Fibroblast of skin of scalp (primary cell): ENCODE data around the gene SRGAP2B.
"Not testable (repeated sequence)": the region's sequence is repeated elsewhere in the genome, so short reads cannot be mapped to it uniquely, and the experiment has no call there.

Experiments used
- DNase-seq: peaks from one replicate; pipeline ENCODE4 v3.0.0-alpha.2; 2013

The SRGAP2B gene

DNA sequence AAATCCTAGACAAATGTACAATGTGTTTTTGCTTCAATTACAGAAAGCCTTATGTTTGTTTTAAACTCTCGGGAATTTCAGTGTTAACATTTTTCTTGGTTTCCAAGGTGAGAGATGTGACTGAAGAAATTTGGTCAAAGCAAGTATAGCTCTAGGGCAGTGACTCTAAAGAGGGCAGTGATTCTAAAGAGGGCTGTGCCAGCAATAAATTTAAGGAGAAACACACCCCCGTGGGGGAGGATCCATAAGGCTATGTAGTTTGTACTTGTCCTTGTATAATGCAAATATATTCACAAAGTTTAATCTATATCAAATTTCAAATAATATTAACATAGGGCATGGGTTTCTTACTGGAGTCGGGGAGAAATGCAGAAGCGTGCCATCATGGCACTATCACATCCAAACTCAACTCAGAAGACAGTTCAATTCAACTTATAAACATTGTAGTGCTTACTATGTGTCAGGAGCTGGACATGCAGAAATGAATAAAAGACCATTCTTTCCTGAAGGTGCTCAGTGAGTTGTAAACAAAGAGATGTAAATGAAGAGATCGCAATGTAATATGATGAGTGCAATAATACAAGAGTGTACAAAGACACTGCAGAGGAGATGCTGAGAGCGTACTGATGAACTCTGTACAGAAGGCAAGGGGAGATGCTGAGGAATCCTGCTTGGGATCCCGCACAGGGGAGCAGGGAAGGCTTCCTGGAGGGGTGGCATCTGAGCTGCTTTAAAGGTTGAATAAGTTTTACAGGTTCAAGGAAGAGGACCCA lies 12.5 kb downstream of the SRGAP2B start:
- not testable (repeated sequence) for DNase-seq

DNA sequence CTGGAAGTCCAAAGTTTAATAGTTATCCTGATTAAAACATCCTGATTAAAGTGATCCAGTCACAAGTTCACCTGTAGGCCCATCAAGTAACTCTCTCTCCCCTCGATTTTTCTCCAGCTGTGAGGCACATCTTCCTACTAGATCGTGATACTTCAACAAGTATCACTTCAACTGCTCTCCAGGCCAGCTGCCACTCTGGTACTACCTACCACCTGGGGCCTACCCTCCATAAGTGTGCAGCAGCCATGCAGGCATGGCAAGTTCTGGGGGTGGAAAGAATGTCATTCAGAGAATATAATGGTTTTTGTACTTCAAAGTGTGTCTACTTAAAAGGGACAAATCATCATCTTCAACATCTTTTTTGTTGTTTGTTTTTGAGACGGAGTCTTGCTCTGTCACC lies 14.9 kb downstream of the SRGAP2B start:
- not testable (repeated sequence) for DNase-seq

DNA sequence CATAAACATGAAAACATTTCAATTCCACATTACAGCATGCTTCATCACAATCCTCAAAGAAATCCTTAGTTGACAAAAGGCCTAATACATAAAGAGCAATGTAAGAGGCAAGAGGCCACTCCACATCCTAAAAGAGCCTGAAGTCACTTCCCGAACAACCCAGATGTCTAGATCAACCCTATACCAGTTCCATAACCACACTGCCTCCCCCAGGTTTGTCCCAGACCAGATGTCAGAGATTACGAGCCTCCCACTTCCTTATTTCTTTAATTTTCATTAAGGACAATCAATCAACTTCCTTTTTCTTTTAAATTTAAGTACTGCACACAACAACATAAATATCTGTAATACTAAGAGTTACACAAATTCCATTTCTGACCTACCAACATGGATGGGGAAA lies 15.4 kb downstream of the SRGAP2B start:
- not testable (repeated sequence) for DNase-seq

DNA sequence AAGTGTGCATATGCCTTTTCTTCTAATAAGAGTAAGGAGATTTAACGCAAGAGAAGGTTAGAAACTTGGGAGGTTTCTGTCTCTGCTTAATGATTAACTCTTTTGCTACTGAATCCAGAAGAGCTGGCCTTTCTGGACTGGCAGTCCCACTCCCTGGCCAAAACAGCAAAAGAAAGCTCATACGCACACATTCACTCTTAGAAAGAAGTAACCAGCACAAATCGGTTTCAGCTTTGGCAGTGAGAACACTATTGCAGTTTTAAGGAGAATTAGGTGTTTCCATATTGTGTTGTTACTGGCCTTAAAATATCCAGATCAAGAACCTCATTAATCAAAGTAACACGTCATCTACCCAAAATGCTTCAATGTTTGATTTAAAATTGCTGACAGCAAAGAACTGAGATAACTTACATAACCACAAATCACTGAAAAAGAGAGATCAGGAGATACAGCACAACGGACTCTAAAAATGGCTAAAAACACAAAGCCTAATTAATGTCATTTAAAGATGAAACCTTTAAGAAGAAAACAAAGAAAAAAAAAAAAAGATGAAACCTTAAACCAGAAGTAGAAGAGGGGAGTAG lies 16.2 kb downstream of the SRGAP2B start:
- not testable (repeated sequence) for DNase-seq

DNA sequence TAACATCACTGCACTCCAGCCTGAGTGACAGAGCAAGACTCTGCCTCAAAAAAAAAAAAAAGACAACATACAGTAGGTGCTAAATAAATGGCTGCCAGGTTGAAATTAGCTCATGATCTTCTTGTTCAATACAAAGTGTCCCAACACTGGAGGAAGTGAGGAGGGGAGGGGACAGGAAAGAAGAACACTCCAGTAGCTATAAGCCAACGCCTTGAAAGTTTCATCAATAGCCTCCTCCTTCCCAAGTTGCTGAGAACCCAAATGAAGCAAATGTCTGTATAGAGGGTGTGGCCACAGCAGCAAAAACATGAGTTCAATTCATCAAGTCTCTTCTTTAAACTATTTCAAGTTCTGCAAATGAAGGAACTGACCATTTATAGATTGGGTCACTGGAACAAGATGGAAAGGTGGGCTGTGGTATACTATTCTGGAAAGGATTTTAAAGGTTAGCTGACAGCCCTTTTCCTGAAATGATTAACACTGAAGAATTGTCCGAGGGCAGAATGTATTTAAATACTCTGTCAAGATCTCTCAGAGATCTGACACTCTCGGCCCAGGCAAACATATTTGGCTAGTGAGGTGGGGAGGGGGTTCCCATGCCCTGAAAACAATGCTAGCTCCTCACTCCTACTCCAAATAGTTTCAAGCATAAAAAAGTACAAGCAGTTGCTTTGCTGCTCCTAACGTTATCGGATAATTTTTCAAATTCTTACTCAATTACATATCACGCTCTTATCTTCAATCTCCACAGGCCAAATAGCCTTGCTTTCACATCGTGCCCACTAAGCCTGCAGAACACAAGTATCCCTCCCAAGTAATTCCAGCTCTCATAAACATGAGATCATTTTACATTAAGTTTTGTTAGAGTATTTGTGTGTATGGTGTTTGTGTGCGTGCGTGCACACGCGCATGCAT lies 17.0 kb downstream of the SRGAP2B start:
- DNase-seq = not testable (repeated sequence)

DNA sequence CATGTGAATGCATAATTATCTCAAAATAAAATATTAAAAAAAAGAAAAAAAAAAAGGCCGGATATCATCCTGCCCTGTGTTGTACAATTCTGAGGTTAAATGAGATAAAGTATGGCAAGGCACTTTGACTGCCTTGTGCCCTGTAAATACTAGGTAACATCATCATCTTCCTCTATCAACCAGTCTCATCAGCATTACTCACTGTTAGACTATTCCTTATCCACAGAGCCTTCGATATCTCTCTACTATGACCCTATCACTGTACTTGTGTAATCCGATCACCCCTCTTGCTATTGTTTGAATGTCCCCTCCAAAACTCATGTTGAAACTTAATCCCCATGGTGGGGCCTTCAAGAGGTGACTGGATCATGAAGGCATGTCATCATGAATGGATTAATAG lies 18.3 kb downstream of the SRGAP2B start:
- not testable (repeated sequence) for DNase-seq

DNA sequence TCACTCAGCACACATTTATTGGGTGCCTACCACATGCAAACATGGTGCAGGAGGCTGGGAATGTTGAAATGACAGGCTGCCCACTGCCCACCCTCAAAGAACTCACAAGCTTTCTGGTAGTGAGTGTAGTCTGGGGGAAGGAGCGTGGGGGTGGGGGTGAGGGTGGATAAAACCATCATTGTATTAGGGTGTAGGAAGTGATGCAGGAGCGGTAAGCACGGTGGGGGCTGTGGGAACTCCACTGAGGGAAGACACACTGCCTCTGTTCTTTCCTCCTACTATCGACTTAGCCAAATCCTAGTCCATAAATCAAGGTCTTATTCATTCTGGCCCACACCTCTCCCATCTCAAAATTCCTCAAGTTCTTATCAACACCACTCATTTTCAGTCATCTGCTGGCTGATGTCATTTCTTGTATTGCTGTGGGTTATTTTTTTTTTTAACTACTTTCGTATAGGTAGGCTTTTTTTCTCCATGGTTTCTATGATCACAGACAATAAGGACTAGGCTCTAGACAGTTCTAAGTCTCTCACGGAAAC lies 21.0 kb downstream of the SRGAP2B start:
- DNase-seq = not testable (repeated sequence)

DNA sequence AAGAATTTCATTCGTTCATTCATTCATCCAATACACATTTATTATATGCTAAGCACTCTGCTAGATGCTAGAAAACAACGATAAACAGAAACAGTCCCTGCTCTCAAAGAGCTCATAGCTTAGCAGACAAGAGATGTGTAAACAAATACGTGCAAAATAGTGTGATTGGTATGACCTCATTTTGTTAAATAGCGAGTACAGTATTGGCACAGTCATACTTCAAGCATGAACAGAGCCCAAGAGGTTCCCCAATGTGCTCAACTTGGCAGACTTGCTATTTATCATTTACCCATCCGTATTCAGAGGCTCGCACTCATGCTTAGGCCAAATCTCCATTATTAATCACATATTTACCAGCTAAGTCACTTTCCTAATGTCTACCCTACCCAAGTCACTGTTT lies 23.6 kb downstream of the SRGAP2B start:
- not testable (repeated sequence) for DNase-seq

DNA sequence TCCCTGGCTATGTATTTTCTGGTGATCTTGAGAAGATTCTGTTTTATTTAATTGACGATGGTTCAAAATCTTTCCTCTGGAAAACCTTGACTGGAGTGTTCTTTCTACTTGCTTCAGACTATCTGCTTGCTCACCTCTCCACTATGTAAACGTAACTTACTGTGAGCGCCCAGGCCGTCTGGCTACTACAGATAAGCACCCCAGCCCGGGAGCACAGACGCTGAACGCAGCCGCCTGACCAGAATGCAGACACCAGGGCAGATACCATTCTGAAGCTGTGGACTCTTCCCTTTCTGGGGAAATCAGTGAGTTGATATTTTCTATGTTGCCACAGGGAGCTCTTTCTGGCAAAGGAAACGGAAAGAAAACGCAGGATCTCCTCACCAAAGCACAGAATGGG lies 28.6 kb downstream of the SRGAP2B start:
- DNase-seq = not testable (repeated sequence)

DNA sequence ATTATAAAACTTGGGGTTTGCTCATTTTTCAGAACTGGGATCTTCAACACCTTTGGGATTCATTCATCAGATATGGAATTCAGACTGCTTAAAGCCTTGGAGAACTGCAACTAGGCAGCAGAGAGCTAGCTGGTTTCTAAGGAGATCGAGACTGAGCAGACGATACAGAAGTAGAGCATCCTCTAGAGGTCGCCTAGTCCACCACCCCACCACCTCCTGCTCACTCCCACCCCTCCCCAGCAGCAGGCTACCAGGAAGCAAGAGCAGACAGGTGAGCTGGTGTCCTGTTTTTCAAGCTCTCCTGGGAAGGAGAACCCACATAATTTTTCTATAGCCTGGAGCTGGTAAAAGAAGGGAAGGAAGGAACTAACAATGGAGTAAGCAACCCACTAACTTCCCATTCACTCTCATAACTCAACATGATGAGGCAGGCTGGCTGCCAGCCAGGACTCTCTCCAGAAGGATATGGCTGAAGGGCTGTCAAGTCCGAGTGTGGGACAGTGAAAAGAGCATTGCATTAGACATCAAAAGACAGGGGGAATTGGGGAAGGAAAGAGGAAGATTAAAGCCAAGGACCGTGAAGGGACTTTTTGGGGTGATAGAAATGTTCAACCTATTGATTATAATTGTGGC lies 29.8 kb downstream of the SRGAP2B start:
- not testable (repeated sequence) for DNase-seq

DNA sequence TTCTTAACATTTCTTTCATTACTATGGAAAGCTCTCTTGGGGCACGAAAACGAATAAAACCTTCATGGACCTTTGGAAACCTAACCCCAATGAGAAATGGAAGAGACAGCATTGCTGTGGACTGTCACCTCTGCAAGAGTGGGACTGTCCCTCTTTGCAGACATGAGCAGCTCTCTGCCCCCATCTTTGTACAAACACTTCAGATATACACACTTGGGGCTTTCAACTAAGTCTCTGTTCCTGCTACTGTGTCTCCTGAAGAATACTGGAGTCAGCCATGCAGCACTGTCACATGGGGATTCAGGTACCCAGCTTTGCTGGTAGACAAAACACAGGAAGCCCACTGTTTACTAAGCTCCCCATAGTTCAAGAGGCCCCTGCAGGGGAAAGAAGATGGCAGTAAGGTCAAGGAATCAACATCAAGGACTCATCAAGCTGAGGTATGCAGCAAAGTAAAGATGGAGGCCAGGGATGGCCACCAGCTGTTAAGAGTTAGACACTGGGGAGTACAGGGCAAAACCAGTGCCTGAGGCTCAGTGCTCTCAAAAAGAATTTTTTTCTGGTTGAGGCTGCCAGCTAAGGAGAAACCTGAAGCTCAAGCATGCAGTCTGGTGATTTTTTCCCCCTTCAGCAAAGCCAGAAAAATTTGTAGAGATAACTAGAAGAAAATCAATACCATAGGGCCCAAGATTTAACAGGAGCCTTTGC lies 31.0 kb downstream of the SRGAP2B start:
- DNase-seq = not testable (repeated sequence)

DNA sequence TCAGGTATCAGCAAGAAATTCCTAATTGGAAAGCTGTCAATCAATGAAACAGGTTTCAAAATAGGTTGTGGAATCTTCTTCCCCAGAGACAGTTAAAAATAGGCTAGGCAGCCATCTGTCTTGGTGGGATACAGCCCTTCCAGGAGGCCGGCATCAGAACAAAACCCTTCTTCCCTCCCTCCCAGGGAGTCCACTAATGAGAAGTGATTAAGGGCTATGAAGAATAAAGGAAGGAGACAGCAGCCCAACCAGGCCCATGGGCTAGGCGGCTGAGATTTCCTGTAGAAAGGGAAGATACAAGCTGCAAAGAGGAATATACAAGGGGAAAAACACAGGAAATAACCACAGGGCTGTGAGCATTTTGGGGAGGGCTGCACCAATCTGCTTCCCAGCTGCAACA lies 31.8 kb downstream of the SRGAP2B start:
- DNase-seq = not testable (repeated sequence)

DNA sequence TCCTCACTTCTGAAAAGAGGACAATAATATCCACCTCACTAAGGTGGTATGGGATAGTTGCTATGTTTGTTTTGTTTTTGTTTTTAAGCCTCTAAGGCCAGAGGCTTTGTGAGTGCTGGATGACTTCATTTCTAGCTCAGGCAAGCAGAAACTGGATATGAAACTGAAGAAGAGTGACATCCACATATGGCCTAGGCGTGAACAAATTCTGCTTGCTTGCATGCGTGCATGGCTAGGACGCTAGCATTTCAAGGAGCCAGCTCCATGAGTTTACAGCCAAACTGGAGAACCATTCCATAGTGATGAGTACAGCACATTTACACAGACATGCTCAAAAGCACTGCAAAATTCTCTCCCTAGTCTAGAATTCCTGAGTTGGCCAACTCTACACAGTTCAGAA lies 36.9 kb downstream of the SRGAP2B start:
- DNase-seq = not testable (repeated sequence)

DNA sequence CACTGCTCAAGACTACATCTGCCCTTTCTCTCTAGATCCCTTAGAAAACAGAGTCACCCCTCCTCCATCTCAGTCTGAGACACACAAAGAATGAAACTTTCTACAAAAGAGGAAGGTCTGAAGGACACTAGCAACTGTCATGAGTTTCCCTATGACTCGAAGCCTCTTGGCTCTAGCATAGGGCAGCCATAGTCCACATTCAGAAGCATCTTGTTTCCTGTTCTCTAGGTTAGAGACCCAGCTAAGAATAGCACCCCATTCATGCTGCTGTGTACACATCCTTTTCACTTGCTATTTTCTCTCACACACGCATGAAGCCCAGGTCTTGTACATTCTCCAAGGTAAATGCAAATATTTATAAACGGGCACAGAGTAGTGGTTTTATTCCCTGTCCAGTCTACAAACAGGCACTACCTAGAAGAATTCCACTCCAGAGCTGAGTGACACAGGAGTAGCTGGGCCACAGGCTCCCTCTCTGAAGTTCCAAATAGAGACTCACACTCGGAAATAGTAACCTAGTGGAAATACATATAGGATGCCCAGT lies 39.8 kb downstream of the SRGAP2B start:
- not testable (repeated sequence) for DNase-seq

DNA sequence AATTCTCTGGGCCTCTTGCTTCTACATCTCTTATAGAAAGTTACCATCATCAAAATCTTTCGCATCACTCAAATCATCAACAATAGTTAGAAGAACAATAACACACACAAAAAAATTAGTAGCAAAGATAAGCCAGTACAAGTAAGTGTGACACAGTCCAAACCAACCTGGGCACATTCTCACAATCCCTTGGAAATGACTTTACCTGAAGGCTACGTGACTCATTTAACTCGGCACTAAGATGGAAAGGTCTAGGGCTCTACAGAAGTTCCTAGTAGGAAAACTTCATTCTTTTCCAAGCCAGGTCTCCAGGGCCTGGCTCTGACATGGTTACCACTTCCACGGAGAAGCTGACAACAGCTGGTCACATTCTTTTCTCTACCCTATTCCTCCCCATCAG lies 41.7 kb downstream of the SRGAP2B start:
- DNase-seq = not testable (repeated sequence)

DNA sequence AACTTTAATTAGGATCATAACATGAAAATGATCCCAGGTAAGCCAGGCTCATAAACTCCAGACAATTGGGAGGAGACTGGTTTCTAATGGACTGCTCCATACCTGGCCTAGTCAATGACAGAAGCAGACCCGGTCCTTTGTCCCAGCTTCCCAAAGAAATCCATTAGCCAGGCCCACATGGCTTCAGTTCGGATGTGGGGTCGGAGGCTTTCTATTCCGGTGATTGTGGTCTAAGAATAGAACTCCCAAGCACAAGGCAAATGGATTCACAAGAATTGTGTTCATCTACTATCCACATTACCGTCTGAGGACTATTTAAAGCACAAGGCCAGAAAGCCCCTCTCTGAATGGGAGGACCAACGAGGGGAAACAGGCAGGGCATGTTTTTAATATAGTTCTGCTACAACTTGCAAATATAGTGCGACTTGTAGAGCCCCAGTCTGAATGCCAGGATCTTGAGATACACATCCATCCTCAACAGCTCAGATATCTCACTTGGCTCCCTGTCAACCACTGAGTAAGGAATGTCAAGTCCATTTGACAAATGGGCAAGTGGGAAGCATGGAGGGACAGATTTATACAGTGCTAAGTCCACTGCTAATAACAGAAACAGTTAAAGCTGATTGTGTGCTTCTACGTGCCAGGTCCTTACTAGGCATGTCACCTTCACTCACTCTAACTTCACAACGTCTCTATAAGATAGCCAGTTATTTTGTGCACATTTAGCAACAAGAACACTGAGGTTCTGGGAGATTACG lies 42.9 kb downstream of the SRGAP2B start:
- not testable (repeated sequence) for DNase-seq

DNA sequence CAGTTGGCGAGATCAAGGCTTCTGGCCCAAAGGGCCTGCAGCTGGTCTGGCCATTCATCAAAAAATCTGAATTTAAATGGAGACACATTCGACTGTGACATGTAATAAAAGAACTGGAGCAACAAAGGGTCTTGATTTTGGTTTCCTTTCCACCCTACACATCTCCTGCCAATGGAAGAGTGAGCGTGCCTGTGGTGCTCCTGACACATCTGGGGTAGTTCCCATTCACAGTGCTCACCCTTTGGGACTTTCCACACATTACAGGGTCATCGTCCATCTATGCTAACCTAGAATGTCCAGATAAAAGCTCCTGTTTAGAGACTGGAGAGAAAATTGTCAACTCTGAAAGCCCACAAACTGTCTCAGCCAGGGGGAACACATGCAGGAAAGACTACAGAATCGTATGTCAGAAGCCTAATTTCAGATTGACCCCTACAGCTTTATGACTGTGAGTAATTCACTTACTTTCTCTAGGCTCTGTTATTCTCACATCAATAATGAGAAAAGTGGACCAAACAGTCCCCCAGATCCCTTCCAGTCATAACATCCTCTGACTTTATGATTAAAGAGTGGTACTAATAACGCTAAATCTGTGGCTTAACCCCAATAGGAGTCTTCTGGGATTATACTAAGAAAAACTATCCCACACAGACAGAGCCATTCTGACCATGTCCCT lies 46.8 kb downstream of the SRGAP2B start:
- not testable (repeated sequence) for DNase-seq

DNA sequence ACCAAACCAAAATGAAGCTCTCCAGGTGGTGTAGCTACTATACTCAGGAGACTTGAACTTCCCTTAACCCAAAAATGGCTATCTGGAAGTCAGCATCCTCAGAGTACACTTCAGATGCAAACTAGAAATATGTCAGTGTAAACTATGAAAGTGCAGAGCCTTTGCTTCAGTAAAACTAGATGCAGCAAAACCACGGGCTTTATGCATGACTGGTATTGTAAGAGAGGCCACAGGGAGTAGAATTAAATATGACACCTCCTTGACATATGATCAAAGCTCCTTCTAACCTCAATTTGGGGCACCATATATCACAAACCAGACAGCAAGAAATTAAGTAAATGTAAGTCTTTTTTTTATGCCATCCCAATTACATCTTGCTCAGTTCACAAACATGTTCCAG lies 47.6 kb downstream of the SRGAP2B start:
- DNase-seq = not testable (repeated sequence)

DNA sequence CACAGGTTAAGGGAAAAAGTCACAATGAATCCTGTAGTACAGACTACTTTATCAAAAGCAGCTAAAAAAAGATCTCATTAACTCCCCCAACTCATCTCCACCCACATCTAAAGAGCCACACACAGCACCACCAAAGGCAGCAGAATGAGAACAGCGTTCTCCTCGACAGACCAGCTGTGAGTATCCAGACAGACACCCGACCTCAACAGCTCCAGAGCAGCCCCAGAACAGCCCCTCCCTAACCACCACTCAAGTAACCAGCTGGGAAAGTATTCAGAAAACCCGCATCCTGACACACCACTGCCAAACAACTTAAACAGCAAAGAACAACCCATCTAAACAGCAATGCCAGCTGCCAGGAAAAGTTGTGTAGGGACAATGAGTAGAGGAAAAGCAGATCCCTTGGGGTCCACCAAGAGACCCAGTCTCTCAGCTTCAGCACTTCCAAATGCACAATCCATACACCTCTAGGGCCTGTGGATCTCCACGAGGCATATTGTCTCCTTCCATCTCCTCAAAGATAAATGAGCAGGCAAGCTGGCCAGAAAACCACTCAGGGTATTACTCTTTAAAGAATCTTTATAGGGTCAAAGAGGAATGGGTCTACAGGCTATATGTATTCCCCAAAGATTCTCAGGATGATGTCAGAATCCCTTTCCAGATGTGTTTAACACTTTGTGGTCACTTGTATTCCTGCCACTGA lies 49.4 kb downstream of the SRGAP2B start:
- DNase-seq = not testable (repeated sequence)
